ENCODE results near the gene LY86. TPM values are rescaled to one million over a fixed set of nuclear protein-coding genes. Genes with fewer than 3 reads are reported as not detected.

Gene LY86
- total RNA-seq, 2 donors from 2014 or later: 2.3 TPM; not detected in 1

- TF ChIP-seq CTCF (IDR thresholded peaks at IDR 0.05) (no peak), POLR2A (IDR thresholded peaks at IDR 0.05) (no peak)
- Histone ChIP-seq H3K9me3 (no peaks in the 10 kb centered on the region), H3K27me3 (no peaks in the 10 kb centered on the region), H3K4me1 (no peaks in the 10 kb centered on the region), H3K27ac (no peak overlapping the region), H3K36me3 (replicated peaks in 1 of 2; ENCODE audit: insufficient read depth in 1 of 2, low read depth in 2 of 2) (no peaks in the 10 kb centered on the region), H3K4me3 (no peak overlapping the region)
- no peak for ATAC-seq
- intact Hi-C loops (cut with DNase I): no loop called here
- DNase-seq: no peak
- WGBS, 2 donors: 97% methylated on average over 2 of the region's 2 CpGs
Measured at GRCh38 chr6:6646384-6646783, 57.9 kb downstream of the LY86 start.

DNA sequence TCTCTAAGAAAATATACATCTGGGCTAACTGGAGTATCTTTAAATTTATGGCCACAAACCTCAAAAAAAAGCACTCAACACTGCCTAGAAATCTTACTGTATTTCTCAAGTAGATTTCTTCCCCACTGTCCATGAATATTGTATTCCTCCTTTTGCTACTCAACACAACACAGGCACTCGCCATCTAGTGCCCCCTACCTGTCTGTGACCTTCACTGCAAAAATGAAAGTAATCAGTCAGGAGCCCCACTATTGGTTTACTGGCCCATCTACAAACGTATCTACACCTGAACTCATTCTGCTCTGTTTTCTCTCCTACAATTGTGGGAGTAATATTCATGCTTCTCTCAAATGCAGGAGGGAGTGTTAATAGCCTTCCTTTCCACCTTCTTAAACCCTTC lies 58.3 kb downstream of the LY86 start:
- H3K4me3 ChIP-seq: no peak overlapping the region

GRCh38 chr6:6648692-6649343 lies 60.3 kb downstream of the LY86 start:
- Histone ChIP-seq H3K4me1 (no peaks in the 10 kb centered on the region), H3K36me3 (replicated peaks in 1 of 2; ENCODE audit: insufficient read depth in 1 of 2, low read depth in 2 of 2) (no peaks in the 10 kb centered on the region), H3K27me3 (no peaks in the 10 kb centered on the region), H3K9me3 (no peaks in the 10 kb centered on the region), H3K27ac (no peak overlapping the region), H3K4me3 (no peak overlapping the region)
- DNase-seq: no peak
- TF ChIP-seq CTCF (IDR thresholded peaks at IDR 0.05) (no peak), POLR2A (IDR thresholded peaks at IDR 0.05) (no peak)
- WGBS, 2 donors: 73 to 98% methylated on average over 5 of the region's 5 CpGs
- no peak for ATAC-seq
- intact Hi-C loops (cut with DNase I): no loop called here

More for the DNA sequence above, 58.3 kb downstream of the LY86 start:
- WGBS, 2 donors: 42% methylated on average over 2 of the region's 2 CpGs
- Histone ChIP-seq H3K27ac (no peak overlapping the region), H3K27me3 (no peaks in the 10 kb centered on the region), H3K36me3 (replicated peaks in 1 of 2; ENCODE audit: insufficient read depth in 1 of 2, low read depth in 2 of 2) (no peaks in the 10 kb centered on the region), H3K4me1 (no peaks in the 10 kb centered on the region), H3K9me3 (no peaks in the 10 kb centered on the region)
- ATAC-seq (no peak), DNase-seq (no peak)
- TF ChIP-seq CTCF (IDR thresholded peaks at IDR 0.05) (peak in 1 of 7 experiments; percentile 6), POLR2A (IDR thresholded peaks at IDR 0.05) (no peak)
- intact Hi-C loops (cut with DNase I): no loop called here

- Histone ChIP-seq H3K36me3 (replicated peaks in 1 of 2; ENCODE audit: insufficient read depth in 1 of 2, low read depth in 2 of 2) (no peaks in the 10 kb centered on the region), H3K27me3 (no peaks in the 10 kb centered on the region), H3K4me3 (no peak overlapping the region), H3K9me3 (no peaks in the 10 kb centered on the region), H3K27ac (no peak overlapping the region), H3K4me1 (no peaks in the 10 kb centered on the region)
- ATAC-seq: no peak
- intact Hi-C loops (cut with DNase I): no loop called here
- 89 to 98% methylated on average over 7 of the region's 7 CpGs for WGBS, 2 donors
- TF ChIP-seq CTCF (IDR thresholded peaks at IDR 0.05) (no peak), POLR2A (IDR thresholded peaks at IDR 0.05) (no peak)
- DNase-seq: no peak
Measured at GRCh38 chr6:6649824-6650349, 61.4 kb downstream of the LY86 start.

GRCh38 chr6:6650839-6651238 lies 62.3 kb downstream of the LY86 start:
- no peak for ATAC-seq
- no peaks in the 10 kb centered on the region for H3K27me3 ChIP-seq

More at GRCh38 chr6:6650839-6651238, 62.3 kb downstream of the LY86 start:
- Histone ChIP-seq H3K4me3 (no peak overlapping the region), H3K36me3 (replicated peaks in 1 of 2; ENCODE audit: insufficient read depth in 1 of 2, low read depth in 2 of 2) (no peaks in the 10 kb centered on the region), H3K9me3 (no peaks in the 10 kb centered on the region), H3K4me1 (no peaks in the 10 kb centered on the region), H3K27ac (no peak overlapping the region)
- intact Hi-C loops (cut with DNase I): no loop called here
- TF ChIP-seq CTCF (IDR thresholded peaks at IDR 0.05) (no peak), POLR2A (IDR thresholded peaks at IDR 0.05) (no peak)
- no peak for DNase-seq
